Measurements from ENCODE around the gene MYDGF. TPM values are rescaled to one million over a fixed set of nuclear protein-coding genes. Genes with fewer than 3 reads are reported as not detected.
A peak's percentile ranks its signal among the peaks of the same experiment; 100 is the strongest.

Gene MYDGF
- total and polyA plus RNA-seq, 2 of the 13 experiments (the other 11 are each of a cell fraction or from before 2014, with no cell fraction given): 116 to 198 TPM

DNA sequence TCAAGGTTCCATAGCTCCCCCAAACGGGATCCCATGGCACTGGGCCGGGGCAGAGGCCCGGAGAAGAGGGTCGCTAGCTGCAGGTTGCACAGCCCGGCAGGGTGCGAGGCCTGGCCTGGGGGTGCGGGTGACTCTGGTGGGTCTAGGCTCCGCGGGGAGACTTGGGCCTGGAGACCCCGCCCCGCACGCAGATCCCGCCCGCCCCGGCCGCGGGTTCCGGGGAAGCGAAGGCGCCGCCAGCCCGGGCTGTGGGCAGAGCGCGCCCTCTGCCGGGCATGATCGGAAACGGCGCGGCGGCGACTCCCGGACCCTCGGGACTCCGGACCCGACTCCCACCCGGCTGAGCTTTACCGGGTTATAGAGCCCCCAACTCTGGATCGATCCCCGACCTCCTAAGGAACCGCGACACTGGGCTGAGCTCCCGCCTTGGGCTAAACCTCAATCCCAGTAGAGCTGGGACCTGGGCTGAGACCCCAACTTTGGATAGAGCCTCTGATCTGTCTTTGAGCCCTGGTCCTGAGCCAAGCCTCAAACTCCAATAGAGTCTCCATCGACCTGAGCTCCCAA lies 33.9 kb downstream of the MYDGF start (continued):
- TF ChIP-seq, protein P1, sequence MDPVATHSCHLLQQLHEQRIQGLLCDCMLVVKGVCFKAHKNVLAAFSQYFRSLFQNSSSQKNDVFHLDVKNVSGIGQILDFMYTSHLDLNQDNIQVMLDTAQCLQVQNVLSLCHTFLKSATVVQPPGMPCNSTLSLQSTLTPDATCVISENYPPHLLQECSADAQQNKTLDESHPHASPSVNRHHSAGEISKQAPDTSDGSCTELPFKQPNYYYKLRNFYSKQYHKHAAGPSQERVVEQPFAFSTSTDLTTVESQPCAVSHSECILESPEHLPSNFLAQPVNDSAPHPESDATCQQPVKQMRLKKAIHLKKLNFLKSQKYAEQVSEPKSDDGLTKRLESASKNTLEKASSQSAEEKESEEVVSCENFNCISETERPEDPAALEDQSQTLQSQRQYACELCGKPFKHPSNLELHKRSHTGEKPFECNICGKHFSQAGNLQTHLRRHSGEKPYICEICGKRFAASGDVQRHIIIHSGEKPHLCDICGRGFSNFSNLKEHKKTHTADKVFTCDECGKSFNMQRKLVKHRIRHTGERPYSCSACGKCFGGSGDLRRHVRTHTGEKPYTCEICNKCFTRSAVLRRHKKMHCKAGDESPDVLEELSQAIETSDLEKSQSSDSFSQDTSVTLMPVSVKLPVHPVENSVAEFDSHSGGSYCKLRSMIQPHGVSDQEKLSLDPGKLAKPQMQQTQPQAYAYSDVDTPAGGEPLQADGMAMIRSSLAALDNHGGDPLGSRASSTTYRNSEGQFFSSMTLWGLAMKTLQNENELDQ (CRISPR knock-in tag; IDR thresholded peaks at IDR 0.05; ENCODE audit: borderline replicate concordance): no peak
- TF ChIP-seq ZNF367 (CRISPR knock-in tag; IDR thresholded peaks at IDR 0.05; ENCODE audit: borderline replicate concordance) (no peak), ZEB1 (IDR thresholded peaks at IDR 0.05; ENCODE audit: insufficient replicate concordance, low read depth) (no peak), ZNF883 (CRISPR knock-in tag; IDR thresholded peaks at IDR 0.05; ENCODE audit: not compliant biosample characterization) (peak; percentile 64), ZSCAN20 (CRISPR knock-in tag; IDR thresholded peaks at IDR 0.05; ENCODE audit: borderline replicate concordance) (0 out of 2 replicates have a peak, but pooled peaks have one; percentile 31), ZFX (CRISPR knock-in tag; IDR thresholded peaks at IDR 0.05; ENCODE audit: low read depth) (peak; percentile 39; the same call in 1 of the 2 replicates), DR1 (CRISPR knock-in tag; IDR thresholded peaks at IDR 0.05) (no peak), TAF15 (IDR thresholded peaks at IDR 0.05; ENCODE audit: low read depth, low read length, poor library complexity, severe bottlenecking) (no peak), ZNF737 (CRISPR knock-in tag; IDR thresholded peaks at IDR 0.05; ENCODE audit: borderline replicate concordance) (no peak), KLF13 (CRISPR knock-in tag; IDR thresholded peaks at IDR 0.05) (no peak), HHEX (CRISPR knock-in tag; IDR thresholded peaks at IDR 0.05) (no peak), NFYC (CRISPR knock-in tag; IDR thresholded peaks at IDR 0.05) (no peak), ZNF230 (CRISPR knock-in tag; IDR thresholded peaks at IDR 0.05) (no peak), POLR2AphosphoS2 (IDR thresholded peaks at IDR 0.05; ENCODE audit: low read depth, low read length) (no peak), HNF4G (IDR thresholded peaks at IDR 0.05; ENCODE audit: borderline replicate concordance, low read depth, low read length) (no peak), HNF4G (CRISPR knock-in tag; IDR thresholded peaks at IDR 0.05; ENCODE audit: borderline replicate concordance, low read depth) (no peak), SKI (IDR thresholded peaks at IDR 0.05; ENCODE audit: partially characterized antibody) (no peak)
- TF ChIP-seq, protein P2, sequence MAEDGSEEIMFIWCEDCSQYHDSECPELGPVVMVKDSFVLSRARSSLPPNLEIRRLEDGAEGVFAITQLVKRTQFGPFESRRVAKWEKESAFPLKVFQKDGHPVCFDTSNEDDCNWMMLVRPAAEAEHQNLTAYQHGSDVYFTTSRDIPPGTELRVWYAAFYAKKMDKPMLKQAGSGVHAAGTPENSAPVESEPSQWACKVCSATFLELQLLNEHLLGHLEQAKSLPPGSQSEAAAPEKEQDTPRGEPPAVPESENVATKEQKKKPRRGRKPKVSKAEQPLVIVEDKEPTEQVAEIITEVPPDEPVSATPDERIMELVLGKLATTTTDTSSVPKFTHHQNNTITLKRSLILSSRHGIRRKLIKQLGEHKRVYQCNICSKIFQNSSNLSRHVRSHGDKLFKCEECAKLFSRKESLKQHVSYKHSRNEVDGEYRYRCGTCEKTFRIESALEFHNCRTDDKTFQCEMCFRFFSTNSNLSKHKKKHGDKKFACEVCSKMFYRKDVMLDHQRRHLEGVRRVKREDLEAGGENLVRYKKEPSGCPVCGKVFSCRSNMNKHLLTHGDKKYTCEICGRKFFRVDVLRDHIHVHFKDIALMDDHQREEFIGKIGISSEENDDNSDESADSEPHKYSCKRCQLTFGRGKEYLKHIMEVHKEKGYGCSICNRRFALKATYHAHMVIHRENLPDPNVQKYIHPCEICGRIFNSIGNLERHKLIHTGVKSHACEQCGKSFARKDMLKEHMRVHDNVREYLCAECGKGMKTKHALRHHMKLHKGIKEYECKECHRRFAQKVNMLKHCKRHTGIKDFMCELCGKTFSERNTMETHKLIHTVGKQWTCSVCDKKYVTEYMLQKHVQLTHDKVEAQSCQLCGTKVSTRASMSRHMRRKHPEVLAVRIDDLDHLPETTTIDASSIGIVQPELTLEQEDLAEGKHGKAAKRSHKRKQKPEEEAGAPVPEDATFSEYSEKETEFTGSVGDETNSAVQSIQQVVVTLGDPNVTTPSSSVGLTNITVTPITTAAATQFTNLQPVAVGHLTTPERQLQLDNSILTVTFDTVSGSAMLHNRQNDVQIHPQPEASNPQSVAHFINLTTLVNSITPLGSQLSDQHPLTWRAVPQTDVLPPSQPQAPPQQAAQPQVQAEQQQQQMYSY (CRISPR knock-in tag; IDR thresholded peaks at IDR 0.05): peak; percentile 61; the same call in 1 of the 2 replicates
- TF ChIP-seq, protein P3, sequence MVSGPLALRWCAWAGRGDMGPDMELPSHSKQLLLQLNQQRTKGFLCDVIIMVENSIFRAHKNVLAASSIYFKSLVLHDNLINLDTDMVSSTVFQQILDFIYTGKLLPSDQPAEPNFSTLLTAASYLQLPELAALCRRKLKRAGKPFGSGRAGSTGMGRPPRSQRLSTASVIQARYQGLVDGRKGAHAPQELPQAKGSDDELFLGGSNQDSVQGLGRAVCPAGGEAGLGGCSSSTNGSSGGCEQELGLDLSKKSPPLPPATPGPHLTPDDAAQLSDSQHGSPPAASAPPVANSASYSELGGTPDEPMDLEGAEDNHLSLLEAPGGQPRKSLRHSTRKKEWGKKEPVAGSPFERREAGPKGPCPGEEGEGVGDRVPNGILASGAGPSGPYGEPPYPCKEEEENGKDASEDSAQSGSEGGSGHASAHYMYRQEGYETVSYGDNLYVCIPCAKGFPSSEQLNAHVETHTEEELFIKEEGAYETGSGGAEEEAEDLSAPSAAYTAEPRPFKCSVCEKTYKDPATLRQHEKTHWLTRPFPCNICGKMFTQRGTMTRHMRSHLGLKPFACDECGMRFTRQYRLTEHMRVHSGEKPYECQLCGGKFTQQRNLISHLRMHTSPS (CRISPR knock-in tag; IDR thresholded peaks at IDR 0.05; ENCODE audit: low read depth): no peak
- TF ChIP-seq, protein P4, sequence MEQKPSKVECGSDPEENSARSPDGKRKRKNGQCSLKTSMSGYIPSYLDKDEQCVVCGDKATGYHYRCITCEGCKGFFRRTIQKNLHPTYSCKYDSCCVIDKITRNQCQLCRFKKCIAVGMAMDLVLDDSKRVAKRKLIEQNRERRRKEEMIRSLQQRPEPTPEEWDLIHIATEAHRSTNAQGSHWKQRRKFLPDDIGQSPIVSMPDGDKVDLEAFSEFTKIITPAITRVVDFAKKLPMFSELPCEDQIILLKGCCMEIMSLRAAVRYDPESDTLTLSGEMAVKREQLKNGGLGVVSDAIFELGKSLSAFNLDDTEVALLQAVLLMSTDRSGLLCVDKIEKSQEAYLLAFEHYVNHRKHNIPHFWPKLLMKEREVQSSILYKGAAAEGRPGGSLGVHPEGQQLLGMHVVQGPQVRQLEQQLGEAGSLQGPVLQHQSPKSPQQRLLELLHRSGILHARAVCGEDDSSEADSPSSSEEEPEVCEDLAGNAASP (CRISPR knock-in tag; IDR thresholded peaks at IDR 0.05; ENCODE audit: borderline replicate concordance): 0 out of 2 replicates have a peak, but pooled peaks have one; percentile 33

Measured in HepG2 (cell line).